Small intestine (tissue), 7 donors: ENCODE measurements around the gene OTOP1. TPM values are rescaled to one million over a fixed set of nuclear protein-coding genes. Genes with fewer than 3 reads are reported as not detected.
"Not testable (repeated sequence)": the region's sequence is repeated elsewhere in the genome, so short reads cannot be mapped to it uniquely, and the experiment has no call there.

Experiments
- DNase-seq, 2 donors: peaks; one replicate each; pipeline versions ENCODE4 v3.0.0 to v3.0.0-alpha.2; 2013
- FAIRE-seq: peaks from 2 replicates; lab custom pipeline; 2012; peaks lifted over from hg19 to GRCh38; lab: Jason Lieb, UNC
- H3K27ac ChIP-seq, 3 donors: one replicate each; pipeline ENCODE4 v1.5.1; 2013; ENCODE audit warnings: low read length in 2 of 3, mild to moderate bottlenecking in 2 of 3, control low read depth in 1 of 3, inconsistent platforms in 1 of 3, low read depth in 1 of 3, moderate library complexity in 1 of 3
- H3K27me3 ChIP-seq, 3 donors: one replicate each; pipeline ENCODE4 v1.6.1; 2013; ENCODE audit warnings: low read length in 3 of 3, inconsistent platforms in 1 of 3; ENCODE audit not compliant: control insufficient read depth in 3 of 3, insufficient read depth in 3 of 3
- H3K36me3 ChIP-seq, 3 donors: one replicate each; pipeline ENCODE4 v1.6.1; 2013; ENCODE audit warnings: low read length in 3 of 3, inconsistent platforms in 1 of 3, low read depth in 1 of 3, mild to moderate bottlenecking in 1 of 3, moderate library complexity in 1 of 3; ENCODE audit not compliant: control insufficient read depth in 3 of 3, insufficient read depth in 2 of 3
- H3K4me1 ChIP-seq, 3 donors: one replicate each; pipeline ENCODE4 v1.6.1; 2013; ENCODE audit warnings: low read length in 2 of 3, inconsistent platforms in 1 of 3, low read depth in 1 of 3, mild to moderate bottlenecking in 1 of 3, moderate library complexity in 1 of 3; ENCODE audit not compliant: control insufficient read depth in 3 of 3, insufficient read depth in 2 of 3
- H3K4me3 ChIP-seq, 3 donors: one replicate each; pipeline ENCODE4 v1.5.1; 2013; ENCODE audit warnings: low read length in 3 of 3, control low read depth in 1 of 3, inconsistent platforms in 1 of 3, low read depth in 1 of 3, mild to moderate bottlenecking in 1 of 3, moderate library complexity in 1 of 3
- H3K9me3 ChIP-seq, 2 donors: one replicate each; pipeline ENCODE4 v1.6.1; 2013; ENCODE audit warnings: low read depth in 1 of 2, low read length in 1 of 2; ENCODE audit not compliant: control insufficient read depth in 2 of 2, insufficient read depth in 1 of 2
- WGBS, 3 donors: extraction: QIAGEN DNeasy Blood & Tissue Kit; methylation state at CpG; one replicate each; pipeline ENCODE4 v1.1.7; 2013; 5-methylcytosine and 5-hydroxymethylcytosine counted together
- polyA plus RNA-seq, 4 donors: library from polyadenylated mRNA; stranded (reverse) in 3 of 4; unstranded in 1 of 4; fragments of 200-250 nt in 3 of 4; fragments of 120-200 nt in 1 of 4; gene quantifications; one replicate each; pipeline versions ENCODE4 v1.2.1 to v1.2.3, GENCODE V29; 2013
- donor health status: healthy with polysubstance abuse.
- donor health status: control.
- donor health status: control.
- donor health status: Bipolar disorder and iron deficiency.
- donor health status: healthy.

Gene OTOP1
- polyA plus RNA-seq, 4 donors: not detected

DNA sequence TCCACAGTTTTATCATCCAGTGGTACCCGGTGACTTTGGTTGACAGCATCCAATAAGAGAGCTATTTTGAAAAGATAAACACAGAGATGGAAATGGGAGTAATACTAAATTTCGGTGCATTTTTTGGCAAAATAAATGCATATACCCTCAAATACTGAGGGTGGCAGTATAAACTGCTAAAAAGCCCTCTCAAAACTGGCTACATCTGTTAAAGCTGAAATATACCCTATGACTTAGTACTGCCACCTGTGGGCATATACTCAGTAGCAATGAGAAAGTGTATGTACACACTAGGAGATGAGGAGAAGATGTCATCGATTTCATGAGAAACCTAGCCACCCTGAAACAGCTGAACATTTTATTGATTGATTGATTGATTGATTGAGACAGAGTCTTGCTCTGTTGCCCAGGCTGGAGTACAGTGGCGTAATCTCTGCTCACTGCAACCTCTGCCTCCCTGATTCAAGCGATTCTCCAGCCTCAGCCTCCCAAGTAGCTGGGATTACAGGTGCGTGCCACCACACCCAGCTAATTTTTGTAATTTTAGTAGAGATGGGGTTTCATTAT is 33.5 kb upstream of the OTOP1 start:
- WGBS, 3 donors: 68 to 72% (median 68%) methylated on average over 6 of the region's 6 CpGs
- H3K4me3 ChIP-seq: no peak overlapping the region
- no peak for FAIRE-seq

DNA sequence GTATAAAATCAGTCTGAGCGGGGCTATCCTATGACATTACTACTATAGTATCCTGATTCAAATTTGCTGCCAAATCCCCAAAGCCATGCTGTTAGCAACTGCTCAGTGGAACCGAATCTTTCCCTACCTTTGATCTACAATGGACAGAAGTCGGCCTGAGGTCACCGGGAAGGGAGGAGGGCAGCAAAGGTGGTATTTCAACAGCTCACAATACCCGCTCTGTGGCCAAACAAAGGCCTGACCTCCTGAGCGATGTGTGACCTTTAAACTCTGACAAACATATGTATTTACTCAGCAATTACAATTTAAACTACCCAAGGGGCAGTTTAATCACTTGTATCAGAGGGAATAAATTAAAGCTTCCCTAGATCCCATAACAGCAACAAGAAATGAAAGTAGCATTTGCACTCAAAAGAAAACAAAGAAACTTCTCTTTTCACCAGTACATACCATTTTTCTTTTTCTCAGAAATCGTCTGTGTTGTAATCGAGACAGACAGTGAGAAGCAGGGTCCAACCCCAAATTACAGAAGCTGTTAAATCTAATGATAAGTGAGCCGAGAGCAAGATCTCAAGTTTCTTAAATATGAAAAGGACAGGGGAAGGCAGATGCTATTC is 32.9 kb upstream of the OTOP1 start:
- Histone ChIP-seq H3K36me3 (no peaks in the 10 kb centered on the region), H3K4me3 (no peak overlapping the region), H3K9me3 (no peaks in the 10 kb centered on the region), H3K27me3 (no peaks in the 10 kb centered on the region), H3K4me1 (no peaks in the 10 kb centered on the region), H3K27ac (peak overlapping the region in 1 of 3 donors; percentile 3)
- FAIRE-seq (no peak), DNase-seq (peak in 1 of 2 donors; percentile 11)
- 12 to 37% (median 24%) methylated on average over 9 of the region's 9 CpGs for WGBS, 3 donors

More for the DNA sequence above, 33.5 kb upstream of the OTOP1 start:
- peak in 1 of 2 donors; percentile 16 for DNase-seq
- Histone ChIP-seq H3K27ac (no peak overlapping the region), H3K27me3 (no peaks in the 10 kb centered on the region), H3K4me1 (no peaks in the 10 kb centered on the region), H3K9me3 (no peaks in the 10 kb centered on the region), H3K36me3 (no peaks in the 10 kb centered on the region)

DNA sequence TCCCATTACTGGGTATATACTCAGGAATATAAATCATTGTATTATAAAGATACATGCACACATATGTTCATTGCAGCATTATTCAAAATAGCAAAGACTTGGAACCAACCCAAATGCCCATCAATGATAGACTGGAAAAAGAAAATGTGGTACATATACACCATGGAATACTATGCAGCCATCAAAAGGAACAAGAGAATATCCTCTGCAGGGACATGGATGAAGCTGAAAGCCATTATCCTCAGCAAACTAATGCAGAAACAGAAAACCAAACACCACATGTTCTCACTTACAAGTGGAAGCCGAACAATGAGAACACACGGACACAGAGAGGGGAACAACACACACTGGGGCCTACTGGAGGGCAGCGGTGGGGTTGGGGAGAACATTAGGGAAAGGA is 31.0 kb upstream of the OTOP1 start:
- H3K4me3 ChIP-seq, DNase-seq, H3K36me3 ChIP-seq, H3K4me1 ChIP-seq, H3K27ac ChIP-seq, FAIRE-seq, H3K27me3 ChIP-seq, H3K9me3 ChIP-seq: not testable (repeated sequence)
- WGBS, 3 donors: 78 to 93% (median 90%) methylated on average over 3 of the region's 3 CpGs

DNA sequence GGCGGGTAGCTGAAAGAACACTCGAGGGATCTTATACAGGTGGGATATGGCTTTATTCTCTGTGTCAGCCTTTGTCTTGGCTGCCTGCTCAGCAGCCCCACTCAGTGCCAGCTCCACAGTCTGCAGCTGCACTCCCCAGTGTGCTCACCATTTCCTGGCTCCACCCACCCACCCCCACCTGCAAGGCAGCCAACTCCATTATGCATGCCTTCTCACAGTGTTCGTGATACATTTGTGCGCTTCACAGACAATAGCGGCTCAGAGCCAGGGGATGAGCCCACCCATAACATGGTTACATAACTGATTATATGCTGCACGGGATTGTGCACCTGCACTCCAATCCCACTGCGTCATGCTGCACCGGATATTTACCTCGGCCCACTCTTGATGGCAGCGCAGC is 30.1 kb upstream of the OTOP1 start:
- no peak overlapping the region for H3K27ac ChIP-seq
- WGBS, 3 donors: 74 to 80% (median 76%) methylated on average over 10 of the region's 10 CpGs
- no peaks in the 10 kb centered on the region for H3K36me3 ChIP-seq
- H3K4me1 ChIP-seq: no peaks in the 10 kb centered on the region
- DNase-seq (no peak), FAIRE-seq (no peak)
- no peak overlapping the region for H3K4me3 ChIP-seq
- H3K9me3 ChIP-seq: no peaks in the 10 kb centered on the region
- no peaks in the 10 kb centered on the region for H3K27me3 ChIP-seq

DNA sequence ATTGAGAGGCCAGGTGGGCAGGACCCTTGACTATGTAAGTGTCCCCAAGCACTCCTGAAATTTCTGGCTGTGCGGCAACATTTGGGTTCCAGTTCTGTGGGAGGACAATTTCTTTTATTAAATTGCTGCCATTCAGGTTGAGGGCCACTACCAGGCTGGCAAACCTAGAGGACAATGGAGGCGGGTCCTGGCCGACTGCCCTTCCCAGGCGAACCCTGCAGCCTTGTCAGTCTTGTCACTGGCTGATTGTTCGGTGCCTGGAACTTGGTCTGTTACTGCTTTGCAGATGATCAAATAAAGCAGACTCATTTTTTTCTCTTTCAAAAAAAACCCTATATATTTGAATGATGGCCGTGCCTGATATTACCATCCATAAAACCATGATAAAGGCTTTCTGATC is 27.9 kb upstream of the OTOP1 start:
- 49 to 69% (median 58%) methylated on average over 6 of the region's 6 CpGs for WGBS, 3 donors
- DNase-seq: no peak

DNA sequence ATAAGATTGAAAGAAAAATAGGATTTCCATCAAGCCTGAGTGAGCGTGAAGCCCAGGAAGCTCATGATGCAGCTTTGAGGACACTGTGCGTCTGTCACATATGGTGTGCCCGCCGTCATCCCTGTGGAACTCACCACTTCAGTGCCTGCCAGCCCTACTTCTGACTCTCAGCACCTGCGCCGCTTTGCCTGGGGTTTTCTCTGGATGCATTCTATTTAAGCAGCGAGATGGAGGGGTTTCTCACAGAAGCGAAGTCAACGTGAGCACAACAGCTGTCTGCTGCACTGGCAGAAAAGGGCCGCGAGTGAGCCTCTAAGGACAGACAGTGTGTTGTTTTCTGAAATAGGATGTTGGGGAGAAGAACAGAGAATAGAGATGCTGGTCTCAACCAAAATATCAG is 27.5 kb upstream of the OTOP1 start:
- H3K9me3 ChIP-seq: no peaks in the 10 kb centered on the region
- no peak for FAIRE-seq
- no peak for DNase-seq
- H3K4me3 ChIP-seq: no peak overlapping the region
- no peak overlapping the region for H3K27ac ChIP-seq
- H3K27me3 ChIP-seq: no peaks in the 10 kb centered on the region
- H3K4me1 ChIP-seq: peaks cover 0 to under 1% (median 0%) of the 10 kb centered on the region in 3 donors
- 86 to 88% (median 87%) methylated on average over 11 of the region's 11 CpGs for WGBS, 3 donors
- no peaks in the 10 kb centered on the region for H3K36me3 ChIP-seq

More for the DNA sequence above, 27.9 kb upstream of the OTOP1 start:
- no peak overlapping the region for H3K4me3 ChIP-seq
- no peak for FAIRE-seq
- no peaks in the 10 kb centered on the region for H3K27me3 ChIP-seq
- no peaks in the 10 kb centered on the region for H3K9me3 ChIP-seq
- H3K27ac ChIP-seq: no peak overlapping the region
- no peaks in the 10 kb centered on the region for H3K4me1 ChIP-seq
- no peaks in the 10 kb centered on the region for H3K36me3 ChIP-seq

DNA sequence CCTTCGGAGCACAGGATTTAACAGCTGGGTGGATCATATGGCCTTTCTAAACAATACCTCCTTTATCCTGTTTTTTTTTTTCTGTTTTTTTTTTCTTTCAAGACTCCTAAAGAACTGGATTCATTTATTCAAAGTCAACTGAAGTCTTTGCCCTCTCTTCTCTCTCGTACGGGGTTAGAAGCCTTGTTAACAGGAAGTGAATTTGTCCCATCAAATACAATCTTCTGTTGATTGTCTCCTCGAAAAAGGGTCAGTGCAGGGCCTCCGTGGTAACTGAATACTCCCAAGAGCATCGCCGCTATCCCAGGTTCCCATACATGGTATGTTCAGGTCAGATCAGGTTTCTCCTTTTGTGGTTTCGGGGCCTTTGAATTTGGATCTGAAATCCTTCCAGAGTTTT is 23.1 kb upstream of the OTOP1 start:
- no peak for FAIRE-seq
- Histone ChIP-seq H3K27me3 (no peaks in the 10 kb centered on the region), H3K9me3 (no peaks in the 10 kb centered on the region), H3K4me1 (peaks cover 0 to 11% (median 6%) of the 10 kb centered on the region in 3 donors), H3K36me3 (peaks cover 2 to 5% (median 4%) of the 10 kb centered on the region in 3 donors), H3K27ac (no peak overlapping the region), H3K4me3 (no peak overlapping the region)
- WGBS, 3 donors: 88 to 89% (median 88%) methylated on average over 8 of the region's 8 CpGs
- no peak for DNase-seq

DNA sequence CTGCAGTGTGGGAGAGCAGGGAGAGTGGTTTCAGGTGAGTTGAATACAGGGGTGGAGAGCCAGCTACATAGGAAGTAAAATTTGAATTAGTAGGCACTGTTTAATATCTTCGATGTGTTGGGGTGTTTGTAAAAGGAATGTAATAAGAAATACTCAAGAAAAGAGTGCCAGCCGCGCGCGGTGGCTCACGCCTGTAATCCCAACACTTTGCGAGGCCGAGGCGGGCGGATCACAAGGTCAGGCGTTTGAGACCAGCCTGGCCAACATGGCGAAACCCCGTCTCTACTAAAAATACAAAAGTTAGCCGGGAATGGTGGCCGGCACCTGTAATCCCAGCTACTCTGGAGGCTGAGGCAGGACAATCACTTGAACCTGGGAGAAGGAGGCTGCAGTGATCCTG is 22.6 kb upstream of the OTOP1 start:
- FAIRE-seq, H3K27me3 ChIP-seq, H3K4me3 ChIP-seq, DNase-seq, H3K9me3 ChIP-seq, H3K36me3 ChIP-seq, H3K27ac ChIP-seq: not testable (repeated sequence)
- 95 to 97% (median 95%) methylated on average over 15 of the region's 15 CpGs for WGBS, 3 donors
- H3K4me1 ChIP-seq: peaks cover 0 to 11% (median 6%) of the 10 kb centered on the region in 3 donors
